OCI-LY3 (cell line): ENCODE measurements around the gene SPANXA1.

Source experiments
- CTCF ChIP-seq: fragments of 200-600, 300-600 bp; sonication (generic); IDR thresholded peaks from 2 replicates; pipeline ENCODE4 v1.5.1; 2014; ENCODE audit warnings: antibody characterized with exemption, low read length, low read depth
- EZH2phosphoT487 ChIP-seq: fragments of 200-600 bp; shearing (Covaris generic); IDR thresholded peaks from 2 replicates; pipeline ENCODE4 v1.6.1; 2018; ENCODE audit warnings: antibody characterized with exemption, mixed run types, low read depth

GRCh38 chrX:141632124-141632523 is 47.6 kb upstream of the SPANXA1 start:
- TF ChIP-seq CTCF = no peak
- no peak for TF ChIP-seq EZH2phosphoT487
